ENCODE data around the gene FARSA. TPM values are rescaled to one million over a fixed set of nuclear protein-coding genes. Genes with fewer than 3 reads are reported as not detected.

FARSA gene
- total RNA-seq, 2 donors from 2014 or later: 31.8 to 76.8 TPM

GRCh38 chr19:12932392-12933286, 872 bp downstream of the FARSA start:
- no peak for TF ChIP-seq CTCF (IDR thresholded peaks at IDR 0.05)
- peak overlapping the region in 1 of 2 donors; percentile 63 for H3K27ac ChIP-seq
- DNase-seq (ENCODE audit: low spot score) (no peak), ATAC-seq (ENCODE audit: insufficient number of reproducible peaks, low FRiP score, low read depth) (no peak)
- peaks cover 10 to 18% of the 10 kb centered on the region in 2 donors for H3K4me1 ChIP-seq (ENCODE audit: control insufficient read depth in 1 of 2, low read depth in 2 of 2)
- H3K36me3 ChIP-seq: peaks cover 20% of the 10 kb centered on the region
- no peaks in the 10 kb centered on the region for H3K9me3 ChIP-seq
- H3K27me3 ChIP-seq (replicated peaks; ENCODE audit: insufficient read depth): no peaks in the 10 kb centered on the region
- peak overlapping the region; percentile 92 for H3K4me3 ChIP-seq

- DNase-seq (ENCODE audit: low spot score) (no peak), ATAC-seq (ENCODE audit: insufficient number of reproducible peaks, low FRiP score, low read depth) (no peak)
- Histone ChIP-seq H3K4me1 (ENCODE audit: control insufficient read depth in 1 of 2, low read depth in 2 of 2) (peaks cover 6 to 13% of the 10 kb centered on the region in 2 donors), H3K27me3 (replicated peaks; ENCODE audit: insufficient read depth) (no peaks in the 10 kb centered on the region), H3K4me3 (no peak overlapping the region), H3K9me3 (no peaks in the 10 kb centered on the region), H3K36me3 (peaks cover 38% of the 10 kb centered on the region), H3K27ac (no peak overlapping the region)
- TF ChIP-seq CTCF (IDR thresholded peaks at IDR 0.05): no peak
Measured at GRCh38 chr19:12930002-12930645, 3.4 kb downstream of the FARSA start.

GRCh38 chr19:12924621-12925310, 8.7 kb downstream of the FARSA start:
- Histone ChIP-seq H3K4me3 (no peak overlapping the region), H3K36me3 (peaks cover 57% of the 10 kb centered on the region), H3K27me3 (replicated peaks; ENCODE audit: insufficient read depth) (no peaks in the 10 kb centered on the region)

GRCh38 chr19:12922959-12923358, 10.6 kb downstream of the FARSA start:
- Histone ChIP-seq H3K9me3 (no peaks in the 10 kb centered on the region), H3K27me3 (replicated peaks; ENCODE audit: insufficient read depth) (no peaks in the 10 kb centered on the region), H3K36me3 (peaks cover 44% of the 10 kb centered on the region), H3K27ac (no peak overlapping the region), H3K4me1 (ENCODE audit: control insufficient read depth in 1 of 2, low read depth in 2 of 2) (peaks cover 3 to 4% of the 10 kb centered on the region in 2 donors), H3K4me3 (no peak overlapping the region)
- no peak for DNase-seq (ENCODE audit: low spot score)
- no peak for ATAC-seq (ENCODE audit: insufficient number of reproducible peaks, low FRiP score, low read depth)
- no peak for TF ChIP-seq CTCF (IDR thresholded peaks at IDR 0.05)

More at GRCh38 chr19:12924621-12925310, 8.7 kb downstream of the FARSA start:
- DNase-seq (ENCODE audit: low spot score): no peak
- TF ChIP-seq CTCF (IDR thresholded peaks at IDR 0.05): no peak
- Histone ChIP-seq H3K27ac (no peak overlapping the region), H3K9me3 (no peaks in the 10 kb centered on the region), H3K4me1 (ENCODE audit: control insufficient read depth in 1 of 2, low read depth in 2 of 2) (no peaks in the 10 kb centered on the region)
- ATAC-seq (ENCODE audit: insufficient number of reproducible peaks, low FRiP score, low read depth): no peak

- H3K36me3 ChIP-seq: peaks cover 34% of the 10 kb centered on the region
- no peak overlapping the region for H3K4me3 ChIP-seq
- no peaks in the 10 kb centered on the region for H3K27me3 ChIP-seq (replicated peaks; ENCODE audit: insufficient read depth)
- H3K27ac ChIP-seq: no peak overlapping the region
- peaks cover 3 to 4% of the 10 kb centered on the region in 2 donors for H3K4me1 ChIP-seq (ENCODE audit: control insufficient read depth in 1 of 2, low read depth in 2 of 2)
- H3K9me3 ChIP-seq: no peaks in the 10 kb centered on the region
- DNase-seq (ENCODE audit: low spot score): no peak
- TF ChIP-seq CTCF (IDR thresholded peaks at IDR 0.05): no peak
- no peak for ATAC-seq (ENCODE audit: insufficient number of reproducible peaks, low FRiP score, low read depth)
Measured at GRCh38 chr19:12921047-12921446, 12.5 kb downstream of the FARSA start.
